Tibial artery (tissue), 4 donors: Measurements from ENCODE around the gene GPR141.

Experiments
- DNase-seq, 2 donors: peaks; one replicate each; pipeline ENCODE4 v3.0.0-alpha.2; 2019
- H3K27ac ChIP-seq, 2 donors: fragments of 200-600 bp; sonication (generic) in 1 of 2; 1 replicate in 1 of 2; 2 replicates in 1 of 2; pipeline ENCODE4 v1.5.1; 2018 to 2019; ENCODE audit warnings: mild to moderate bottlenecking in 1 of 2
- H3K27me3 ChIP-seq, 2 donors: fragments of 200-600 bp; sonication (generic) in 1 of 2; one replicate each; pipeline versions ENCODE4 v1.5.1 to v1.6.0; 2016 to 2019
- H3K36me3 ChIP-seq, 3 donors: fragments of 200-600 bp; sonication (generic) in 2 of 3; one replicate each; pipeline ENCODE4 v1.5.1; 2016 to 2019; ENCODE audit warnings: mild to moderate bottlenecking in 2 of 3
- H3K4me1 ChIP-seq, 4 donors: fragments of 200-600 bp; sonication (generic) in 2 of 4; 1 replicate in 3 of 4; 2 replicates in 1 of 4; pipeline ENCODE4 v1.5.1; 2016 to 2019
- H3K4me3 ChIP-seq, 2 donors: fragments of 200-600 bp; sonication (generic) in 1 of 2; 1 replicate in 1 of 2; 2 replicates in 1 of 2; pipeline ENCODE4 v1.5.1; 2018 to 2019; ENCODE audit warnings: mild to moderate bottlenecking in 2 of 2
- H3K9me3 ChIP-seq, 3 donors: fragments of 200-600 bp; sonication (generic) in 1 of 3; one replicate each; pipeline ENCODE4 v1.5.1; 2016 to 2019
- CTCF ChIP-seq, 2 experiments: fragments of 200-600 bp in 1 of 2; fragments of 450-650 bp in 1 of 2; IDR thresholded peaks; one replicate each; pipeline ENCODE4 v1.5.1; 2017 to 2019; ENCODE audit warnings: antibody characterized with exemption in 2 of 2, mild to moderate bottlenecking in 1 of 2, moderate library complexity in 1 of 2
- intact Hi-C: fragments of 100-400 bp; cut with DNase I; formaldehyde crosslinking; loops from one replicate; pipeline ENCODE4 v1.15.0; 2023; ENCODE audit warnings: low total_unique reads

GPR141 gene

GRCh38 chr7:37771342-37771741, 87.8 kb downstream of the GPR141 start:
- no peaks in the 10 kb centered on the region for H3K36me3 ChIP-seq
- intact Hi-C loops, result no loop called here
- H3K4me3 ChIP-seq, result no peak overlapping the region
- H3K27ac ChIP-seq, result no peak overlapping the region
- peaks cover 0 to 11% (median 0%) of the 10 kb centered on the region in 3 donors for H3K9me3 ChIP-seq
- DNase-seq, result no peak
- TF ChIP-seq CTCF (IDR thresholded peaks at IDR 0.05), result no peak
- no peaks in the 10 kb centered on the region for H3K27me3 ChIP-seq
- H3K4me1 ChIP-seq, result no peaks in the 10 kb centered on the region

DNA sequence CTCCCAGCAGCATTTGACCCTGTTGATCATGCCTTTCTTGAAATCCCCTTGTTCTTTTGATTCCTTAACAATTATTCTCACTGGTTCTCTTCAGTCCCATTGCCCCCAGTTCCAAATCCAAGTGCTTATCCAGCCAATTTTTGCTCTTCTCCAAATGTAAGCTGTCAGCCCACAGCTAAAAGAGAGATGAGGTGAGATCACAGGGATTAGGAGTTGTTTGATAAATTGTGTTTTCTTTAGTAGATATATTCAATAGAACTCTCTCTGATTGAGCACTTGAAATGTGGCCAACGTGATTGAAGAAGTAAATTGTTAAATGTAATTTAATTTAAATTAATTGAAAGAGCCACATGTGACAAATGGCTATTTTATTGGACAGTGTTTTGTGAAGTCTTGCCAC, 88.2 kb downstream of the GPR141 start:
- Histone ChIP-seq H3K27me3 (no peaks in the 10 kb centered on the region), H3K9me3 (peaks cover 0 to 11% (median 0%) of the 10 kb centered on the region in 3 donors), H3K27ac (no peak overlapping the region), H3K36me3 (no peaks in the 10 kb centered on the region), H3K4me3 (no peak overlapping the region), H3K4me1 (no peaks in the 10 kb centered on the region)
- no peak for TF ChIP-seq CTCF (IDR thresholded peaks at IDR 0.05)
- intact Hi-C loops, result no loop called here
- no peak for DNase-seq

DNA sequence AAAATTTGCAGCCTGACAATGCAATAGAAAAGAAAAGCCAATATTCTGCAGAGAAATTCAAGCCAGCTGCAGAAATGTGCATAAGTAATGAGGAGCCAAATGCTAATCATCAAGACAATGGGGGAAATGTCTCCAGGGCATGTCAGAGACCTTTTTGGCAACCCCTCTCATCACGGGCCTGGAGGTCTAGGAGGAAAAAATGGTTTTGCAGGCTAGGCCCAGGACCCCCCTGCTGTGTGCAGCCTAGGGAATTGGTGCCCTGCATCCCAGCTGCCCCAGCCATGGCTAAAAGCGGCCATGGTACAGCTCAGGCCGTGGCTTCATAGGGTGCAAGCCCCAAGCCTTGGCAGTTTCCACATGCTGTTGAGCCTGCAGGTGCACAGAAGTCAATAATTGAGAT, 92.4 kb downstream of the GPR141 start:
- Histone ChIP-seq H3K27ac (no peak overlapping the region), H3K36me3 (no peaks in the 10 kb centered on the region), H3K9me3 (peaks cover 0 to 11% (median 6%) of the 10 kb centered on the region in 3 donors), H3K4me1 (peaks cover 0 to 2% (median 0%) of the 10 kb centered on the region in 4 donors), H3K4me3 (no peak overlapping the region), H3K27me3 (no peaks in the 10 kb centered on the region)
- DNase-seq, result no peak
- no peak for TF ChIP-seq CTCF (IDR thresholded peaks at IDR 0.05)
- intact Hi-C loops, result no loop called here

- no peak overlapping the region for H3K4me3 ChIP-seq
Measured at GRCh38 chr7:37781156-37781555, 97.6 kb downstream of the GPR141 start.

GRCh38 chr7:37782166-37782565, 98.6 kb downstream of the GPR141 start:
- Histone ChIP-seq H3K36me3 (no peaks in the 10 kb centered on the region), H3K27ac (no peak overlapping the region), H3K9me3 (peaks cover 0 to 5% (median 0%) of the 10 kb centered on the region in 3 donors), H3K27me3 (no peaks in the 10 kb centered on the region), H3K4me1 (peaks cover 0 to 7% (median 0%) of the 10 kb centered on the region in 4 donors), H3K4me3 (no peak overlapping the region)
- TF ChIP-seq CTCF (IDR thresholded peaks at IDR 0.05), result no peak
- intact Hi-C loops, result no loop called here
- no peak for DNase-seq

More at GRCh38 chr7:37781156-37781555, 97.6 kb downstream of the GPR141 start:
- Histone ChIP-seq H3K36me3 (no peaks in the 10 kb centered on the region), H3K27me3 (no peaks in the 10 kb centered on the region), H3K9me3 (peaks cover 0 to 6% (median 0%) of the 10 kb centered on the region in 3 donors), H3K4me1 (peaks cover 0 to 7% (median 0%) of the 10 kb centered on the region in 4 donors), H3K27ac (no peak overlapping the region)
- intact Hi-C loops, result no loop called here
- no peak for TF ChIP-seq CTCF (IDR thresholded peaks at IDR 0.05)
- DNase-seq, result no peak

DNA sequence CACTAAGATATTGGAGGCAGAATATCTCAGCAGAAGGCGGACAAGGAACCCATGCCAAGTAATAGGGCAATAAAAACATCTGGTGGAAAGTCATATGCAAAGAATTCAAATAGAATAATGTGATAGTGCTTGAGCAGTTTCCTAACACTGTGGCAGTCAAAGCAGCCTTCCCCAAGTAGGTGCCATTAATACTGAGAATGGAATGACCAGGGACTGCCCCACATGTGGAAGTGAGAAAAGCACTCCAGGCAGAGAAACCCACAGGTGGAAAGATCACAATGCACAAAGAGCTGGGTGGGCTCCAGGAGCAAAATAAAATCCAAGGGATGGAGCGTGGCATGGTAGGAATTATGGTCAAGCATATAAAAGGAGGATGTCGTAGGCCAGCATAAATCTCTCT, 100.4 kb downstream of the GPR141 start:
- Histone ChIP-seq H3K9me3 (no peaks in the 10 kb centered on the region), H3K4me1 (peaks cover 0 to 7% (median 0%) of the 10 kb centered on the region in 4 donors), H3K36me3 (no peaks in the 10 kb centered on the region), H3K27me3 (no peaks in the 10 kb centered on the region), H3K27ac (no peak overlapping the region), H3K4me3 (no peak overlapping the region)
- DNase-seq, result no peak
- intact Hi-C loops, result no loop called here
- TF ChIP-seq CTCF (IDR thresholded peaks at IDR 0.05), result no peak
